AG10803 (cell line): ENCODE results near the gene SLC35D3.

Source experiments
- DNase-seq: peaks from one replicate; pipeline ENCODE4 v3.0.0; 2010; ENCODE audit warnings: low read depth
- H3K4me3 ChIP-seq: 2 replicates; pipeline ENCODE4 v1.5.1; 2011; ENCODE audit warnings: mild to moderate bottlenecking, low read length, control low read depth
- TF ChIP-seq, protein P1 (sequence below): conservative IDR thresholded peaks from 2 replicates; pipeline ENCODE4 v1.5.1; 2011; ENCODE audit warnings: mild to moderate bottlenecking, low read length, control low read depth, inconsistent platforms

SLC35D3 gene

GRCh38 chr6:136914947-136915346 is 7.2 kb upstream of the SLC35D3 start:
- DNase-seq, result no peak
- TF ChIP-seq, protein P1, sequence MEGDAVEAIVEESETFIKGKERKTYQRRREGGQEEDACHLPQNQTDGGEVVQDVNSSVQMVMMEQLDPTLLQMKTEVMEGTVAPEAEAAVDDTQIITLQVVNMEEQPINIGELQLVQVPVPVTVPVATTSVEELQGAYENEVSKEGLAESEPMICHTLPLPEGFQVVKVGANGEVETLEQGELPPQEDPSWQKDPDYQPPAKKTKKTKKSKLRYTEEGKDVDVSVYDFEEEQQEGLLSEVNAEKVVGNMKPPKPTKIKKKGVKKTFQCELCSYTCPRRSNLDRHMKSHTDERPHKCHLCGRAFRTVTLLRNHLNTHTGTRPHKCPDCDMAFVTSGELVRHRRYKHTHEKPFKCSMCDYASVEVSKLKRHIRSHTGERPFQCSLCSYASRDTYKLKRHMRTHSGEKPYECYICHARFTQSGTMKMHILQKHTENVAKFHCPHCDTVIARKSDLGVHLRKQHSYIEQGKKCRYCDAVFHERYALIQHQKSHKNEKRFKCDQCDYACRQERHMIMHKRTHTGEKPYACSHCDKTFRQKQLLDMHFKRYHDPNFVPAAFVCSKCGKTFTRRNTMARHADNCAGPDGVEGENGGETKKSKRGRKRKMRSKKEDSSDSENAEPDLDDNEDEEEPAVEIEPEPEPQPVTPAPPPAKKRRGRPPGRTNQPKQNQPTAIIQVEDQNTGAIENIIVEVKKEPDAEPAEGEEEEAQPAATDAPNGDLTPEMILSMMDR, result no peak
- no peak overlapping the region for H3K4me3 ChIP-seq

DNA sequence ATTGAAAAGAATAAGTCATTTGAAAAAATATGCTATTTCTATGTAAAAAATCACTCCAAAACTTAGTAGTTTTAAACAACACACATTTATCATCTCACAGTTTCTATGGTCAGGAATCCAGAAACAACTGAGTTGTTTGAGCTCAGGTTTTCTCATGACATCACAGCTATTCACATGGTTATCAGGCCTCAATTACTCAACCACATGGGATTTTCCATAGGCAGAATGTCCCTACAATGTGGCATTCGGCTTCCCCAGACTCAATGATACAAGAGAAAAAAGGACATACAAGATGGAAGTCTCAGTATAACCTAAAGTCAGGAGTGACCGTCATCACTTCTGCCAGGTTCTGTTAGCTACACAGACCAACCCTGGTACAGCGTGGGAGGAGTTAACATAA is 3.4 kb upstream of the SLC35D3 start:
- no peak for DNase-seq
- H3K4me3 ChIP-seq, result no peak overlapping the region
- TF ChIP-seq, protein P1, result no peak

- TF ChIP-seq, protein P1, result no peak
- no peak overlapping the region; the same call in 1 of the 2 replicates for H3K4me3 ChIP-seq
- no peak for DNase-seq
Measured at GRCh38 chr6:136920216-136920615, 1.9 kb upstream of the SLC35D3 start.

DNA sequence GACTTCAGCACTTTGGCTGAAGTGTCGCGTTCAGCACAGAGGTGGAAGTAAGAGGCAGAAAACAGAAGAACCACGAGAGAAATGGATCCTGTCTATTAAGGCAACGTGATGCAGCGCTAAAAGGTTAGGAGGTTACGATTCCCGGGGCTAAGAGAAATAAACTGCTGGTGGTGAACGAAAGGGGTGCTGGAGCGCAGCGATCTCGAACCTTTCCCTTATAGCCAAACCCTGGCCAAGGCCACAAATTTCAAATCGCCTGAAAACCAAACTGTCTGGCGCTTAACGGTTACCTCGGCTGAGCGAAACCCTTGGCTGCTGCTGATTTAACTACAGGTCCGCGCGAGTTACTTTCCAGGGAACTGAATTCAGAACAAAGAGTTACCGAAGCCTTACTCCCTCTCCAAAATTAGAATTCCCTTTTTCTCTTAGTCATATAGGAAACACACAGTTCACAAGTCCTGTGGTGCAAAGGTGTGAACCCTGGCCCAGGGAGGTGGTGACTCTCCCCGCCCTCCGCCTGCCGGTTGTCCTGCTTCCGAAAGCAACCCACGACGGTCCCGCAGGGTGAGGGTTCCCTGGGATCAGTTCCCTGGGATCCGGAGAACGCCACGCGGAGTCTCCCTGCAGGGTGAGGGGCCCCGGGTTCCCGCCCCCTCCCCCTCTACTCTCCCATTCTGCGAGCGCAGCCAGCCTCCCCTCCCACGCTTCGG is 1.3 kb upstream of the SLC35D3 start:
- H3K4me3 ChIP-seq, result peak overlapping the region; percentile 50
- DNase-seq, result no peak
- TF ChIP-seq, protein P1, result no peak

GRCh38 chr6:136921381-136921935 is 643 bp upstream of the SLC35D3 start:
- TF ChIP-seq, protein P1, result no peak
- H3K4me3 ChIP-seq, result peak overlapping the region; percentile 50
- DNase-seq, result no peak

DNA sequence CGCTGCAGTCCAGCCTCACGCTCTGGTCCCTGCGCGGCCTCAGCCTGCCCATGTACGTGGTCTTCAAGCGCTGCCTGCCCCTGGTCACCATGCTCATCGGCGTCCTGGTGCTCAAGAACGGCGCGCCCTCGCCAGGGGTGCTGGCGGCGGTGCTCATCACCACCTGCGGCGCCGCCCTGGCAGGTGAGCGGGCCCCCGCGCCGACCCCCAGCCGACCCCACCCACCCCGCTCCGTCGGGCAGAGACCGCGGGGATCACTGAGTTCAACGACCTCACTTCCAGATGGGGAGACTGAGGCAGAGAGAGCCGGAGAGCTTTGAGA is 545 bp downstream of the SLC35D3 start:
- no peak for DNase-seq
- peak overlapping the region; percentile 41 for H3K4me3 ChIP-seq
- TF ChIP-seq, protein P1, result no peak
